ENCODE results near the gene TRIM5. TPM values are rescaled to one million over a fixed set of nuclear protein-coding genes. Genes with fewer than 3 reads are reported as not detected.
"Not testable (repeated sequence)": the region's sequence is repeated elsewhere in the genome, so short reads cannot be mapped to it uniquely, and the experiment has no call there.

The TRIM5 gene
- total RNA-seq, 2 donors from 2014 or later: 17.4 to 36.9 TPM

DNA sequence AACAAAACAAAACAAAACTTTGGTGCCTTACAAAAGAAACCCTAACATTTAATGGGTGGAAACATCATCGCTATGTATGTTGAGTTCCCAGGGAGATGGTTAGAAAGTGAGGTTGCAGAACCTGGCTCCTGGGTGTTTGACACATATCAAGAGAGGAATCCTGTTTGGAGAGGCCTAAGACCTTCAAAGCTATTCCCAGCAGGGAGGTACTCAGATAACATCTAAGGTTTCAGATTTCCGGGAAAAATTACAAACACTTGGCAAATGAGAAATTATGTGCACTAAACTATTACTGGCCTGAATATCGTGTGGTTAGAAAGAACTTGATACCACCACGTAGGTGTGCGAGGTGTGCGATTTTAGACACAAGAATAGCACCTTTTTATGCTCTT, 18.5 kb downstream of the TRIM5 start:
- no peaks in the 10 kb centered on the region for H3K4me1 ChIP-seq (replicated peaks)
- WGBS: 62% methylated on average over 6 of the region's 6 CpGs
- no peaks in the 10 kb centered on the region for H3K36me3 ChIP-seq
- TF ChIP-seq POLR2AphosphoS5 (IDR thresholded peaks at IDR 0.05) (no peak), POLR2A (IDR thresholded peaks at IDR 0.05) (no peak)
- TF ChIP-seq, protein P1, sequence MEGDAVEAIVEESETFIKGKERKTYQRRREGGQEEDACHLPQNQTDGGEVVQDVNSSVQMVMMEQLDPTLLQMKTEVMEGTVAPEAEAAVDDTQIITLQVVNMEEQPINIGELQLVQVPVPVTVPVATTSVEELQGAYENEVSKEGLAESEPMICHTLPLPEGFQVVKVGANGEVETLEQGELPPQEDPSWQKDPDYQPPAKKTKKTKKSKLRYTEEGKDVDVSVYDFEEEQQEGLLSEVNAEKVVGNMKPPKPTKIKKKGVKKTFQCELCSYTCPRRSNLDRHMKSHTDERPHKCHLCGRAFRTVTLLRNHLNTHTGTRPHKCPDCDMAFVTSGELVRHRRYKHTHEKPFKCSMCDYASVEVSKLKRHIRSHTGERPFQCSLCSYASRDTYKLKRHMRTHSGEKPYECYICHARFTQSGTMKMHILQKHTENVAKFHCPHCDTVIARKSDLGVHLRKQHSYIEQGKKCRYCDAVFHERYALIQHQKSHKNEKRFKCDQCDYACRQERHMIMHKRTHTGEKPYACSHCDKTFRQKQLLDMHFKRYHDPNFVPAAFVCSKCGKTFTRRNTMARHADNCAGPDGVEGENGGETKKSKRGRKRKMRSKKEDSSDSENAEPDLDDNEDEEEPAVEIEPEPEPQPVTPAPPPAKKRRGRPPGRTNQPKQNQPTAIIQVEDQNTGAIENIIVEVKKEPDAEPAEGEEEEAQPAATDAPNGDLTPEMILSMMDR (IDR thresholded peaks at IDR 0.05): no peak
- H3K27ac ChIP-seq: no peak overlapping the region
- intact Hi-C loops (cut with DNase I): no loop called here
- no peaks in the 10 kb centered on the region for H3K9me3 ChIP-seq
- H3K27me3 ChIP-seq (replicated peaks; ENCODE audit: insufficient read depth): no peaks in the 10 kb centered on the region
- no peak overlapping the region for H3K4me3 ChIP-seq
- no peak for DNase-seq (ENCODE audit: low spot score)

DNA sequence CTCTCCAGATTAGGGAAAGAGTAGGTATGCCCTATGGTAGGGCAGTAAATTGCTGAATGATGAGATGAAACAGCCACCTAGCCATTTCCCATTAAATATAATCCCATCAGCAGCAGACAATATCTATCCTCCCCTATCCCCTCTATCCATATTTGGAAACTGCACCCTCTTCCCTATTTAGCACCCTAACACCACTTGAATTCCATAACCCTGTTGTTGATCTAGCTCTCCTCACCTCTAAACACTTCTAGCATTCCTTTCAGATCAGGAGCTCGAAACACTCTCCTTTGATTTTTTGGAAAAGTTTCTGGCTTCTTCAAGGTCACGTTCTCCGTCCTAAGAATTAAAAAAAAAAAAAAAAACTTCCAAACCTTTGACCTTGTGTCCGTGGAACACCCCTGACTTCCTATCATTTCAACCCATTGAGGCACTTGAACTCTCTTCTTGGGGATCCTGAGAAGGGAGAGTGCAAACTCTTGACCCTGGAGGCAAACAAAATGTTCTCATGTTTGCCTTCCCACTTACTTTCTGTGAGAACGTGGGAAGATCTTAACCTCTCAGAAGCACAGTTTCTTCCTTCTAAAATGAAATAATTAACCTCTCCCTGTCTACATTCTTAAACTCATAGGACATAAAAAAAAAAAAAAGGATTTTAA, 19.0 kb downstream of the TRIM5 start:
- WGBS: 79% methylated on average over 5 of the region's 5 CpGs
- H3K27ac ChIP-seq: no peak overlapping the region
- no peaks in the 10 kb centered on the region for H3K9me3 ChIP-seq
- no peak for DNase-seq (ENCODE audit: low spot score)
- no peaks in the 10 kb centered on the region for H3K36me3 ChIP-seq
- TF ChIP-seq, protein P1 (IDR thresholded peaks at IDR 0.05): no peak
- TF ChIP-seq POLR2AphosphoS5 (IDR thresholded peaks at IDR 0.05): no peak
- no peak for TF ChIP-seq POLR2A (IDR thresholded peaks at IDR 0.05)
- intact Hi-C loops (cut with DNase I): no loop called here
- no peak overlapping the region for H3K4me3 ChIP-seq
- no peaks in the 10 kb centered on the region for H3K27me3 ChIP-seq (replicated peaks; ENCODE audit: insufficient read depth)
- H3K4me1 ChIP-seq (replicated peaks): no peaks in the 10 kb centered on the region

DNA sequence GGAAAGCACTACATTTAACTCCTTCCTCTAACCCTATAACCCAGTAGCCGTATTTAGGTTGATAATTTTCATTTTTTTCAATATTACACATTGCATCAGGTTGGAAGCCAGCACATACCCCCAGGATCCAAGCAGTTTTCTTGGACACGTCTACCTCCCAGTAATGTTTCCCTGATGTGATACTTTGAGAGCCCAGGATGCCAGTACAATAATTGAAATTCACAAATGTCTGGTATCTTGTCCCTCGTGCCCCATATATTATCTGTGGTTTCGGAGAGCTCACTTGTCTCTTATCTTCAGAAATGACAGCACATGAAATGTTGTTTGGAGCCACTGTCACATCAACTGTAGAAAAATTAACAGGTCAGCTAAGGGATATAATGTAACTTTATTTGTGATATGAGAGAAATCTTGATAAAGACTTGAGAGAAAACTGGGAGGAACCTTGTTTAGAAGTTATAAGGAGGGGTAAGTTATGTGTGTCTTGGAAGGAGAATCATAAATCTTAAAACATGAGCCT, 19.8 kb downstream of the TRIM5 start:
- DNase-seq (ENCODE audit: low spot score): no peak
- H3K4me1 ChIP-seq (replicated peaks): no peaks in the 10 kb centered on the region
- H3K27ac ChIP-seq: no peak overlapping the region
- intact Hi-C loops (cut with DNase I): no loop called here
- no peaks in the 10 kb centered on the region for H3K27me3 ChIP-seq (replicated peaks; ENCODE audit: insufficient read depth)
- 88% methylated on average over 4 of the region's 4 CpGs for WGBS
- H3K36me3 ChIP-seq: no peaks in the 10 kb centered on the region
- no peak overlapping the region for H3K4me3 ChIP-seq
- TF ChIP-seq POLR2AphosphoS5 (IDR thresholded peaks at IDR 0.05) (no peak), POLR2A (IDR thresholded peaks at IDR 0.05) (no peak)
- TF ChIP-seq, protein P1 (IDR thresholded peaks at IDR 0.05): no peak
- no peaks in the 10 kb centered on the region for H3K9me3 ChIP-seq

DNA sequence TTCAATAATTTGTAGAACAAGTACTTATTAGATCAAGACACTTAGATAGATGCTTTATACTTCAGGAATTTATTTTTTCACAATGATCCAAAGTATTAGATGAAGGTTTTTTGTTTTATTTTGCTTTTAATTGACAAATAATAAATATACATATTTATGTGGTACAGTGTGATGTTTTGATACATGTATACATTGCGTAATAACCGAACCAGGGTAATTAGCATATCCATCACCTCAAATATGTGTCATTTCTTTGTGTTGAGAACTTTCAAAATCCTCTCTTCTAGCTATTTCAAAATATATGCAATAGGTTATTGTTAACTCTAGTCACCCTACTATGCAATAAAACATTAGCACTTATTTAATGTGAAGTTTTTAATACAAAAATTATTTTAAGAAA, 21.4 kb downstream of the TRIM5 start:
- Histone ChIP-seq H3K4me3 (no peak overlapping the region), H3K9me3 (no peaks in the 10 kb centered on the region), H3K36me3 (no peaks in the 10 kb centered on the region), H3K27me3 (replicated peaks; ENCODE audit: insufficient read depth) (no peaks in the 10 kb centered on the region), H3K4me1 (replicated peaks) (no peaks in the 10 kb centered on the region), H3K27ac (no peak overlapping the region)
- TF ChIP-seq POLR2A (IDR thresholded peaks at IDR 0.05) (no peak), POLR2AphosphoS5 (IDR thresholded peaks at IDR 0.05) (no peak)
- TF ChIP-seq, protein P1 (IDR thresholded peaks at IDR 0.05): no peak
- intact Hi-C loops (cut with DNase I): no loop called here
- WGBS: 99% methylated on average over 2 of the region's 2 CpGs
- no peak for DNase-seq (ENCODE audit: low spot score)

DNA sequence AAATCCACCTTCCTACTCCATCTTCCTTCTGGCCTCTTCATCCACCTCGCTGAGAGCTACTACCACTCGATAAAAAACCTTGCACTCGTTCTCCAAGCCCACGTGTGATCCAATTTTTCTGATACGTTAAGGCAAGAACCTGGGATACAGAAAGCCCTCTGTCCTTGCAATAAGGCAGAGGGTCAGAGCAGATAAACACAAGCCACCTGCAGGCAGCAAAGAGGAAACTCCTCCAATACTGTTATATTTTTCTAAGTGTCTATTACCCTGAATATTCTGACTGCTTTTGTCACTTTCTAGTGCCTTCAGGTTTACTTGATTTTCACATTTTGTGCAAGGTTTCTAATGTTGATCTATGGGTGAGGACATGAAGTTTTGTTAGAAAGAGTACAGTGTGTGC, 26.6 kb downstream of the TRIM5 start:
- no peak overlapping the region for H3K4me3 ChIP-seq
- no peak for DNase-seq (ENCODE audit: low spot score)
- H3K27ac ChIP-seq: no peak overlapping the region
- intact Hi-C loops (cut with DNase I): no loop called here
- no peaks in the 10 kb centered on the region for H3K27me3 ChIP-seq (replicated peaks; ENCODE audit: insufficient read depth)
- H3K9me3 ChIP-seq: no peaks in the 10 kb centered on the region
- no peaks in the 10 kb centered on the region for H3K36me3 ChIP-seq
- TF ChIP-seq, protein P1 (IDR thresholded peaks at IDR 0.05): no peak
- TF ChIP-seq POLR2A (IDR thresholded peaks at IDR 0.05) (no peak), POLR2AphosphoS5 (IDR thresholded peaks at IDR 0.05) (no peak)
- 87% methylated on average over 5 of the region's 5 CpGs for WGBS
- H3K4me1 ChIP-seq (replicated peaks): no peaks in the 10 kb centered on the region

DNA sequence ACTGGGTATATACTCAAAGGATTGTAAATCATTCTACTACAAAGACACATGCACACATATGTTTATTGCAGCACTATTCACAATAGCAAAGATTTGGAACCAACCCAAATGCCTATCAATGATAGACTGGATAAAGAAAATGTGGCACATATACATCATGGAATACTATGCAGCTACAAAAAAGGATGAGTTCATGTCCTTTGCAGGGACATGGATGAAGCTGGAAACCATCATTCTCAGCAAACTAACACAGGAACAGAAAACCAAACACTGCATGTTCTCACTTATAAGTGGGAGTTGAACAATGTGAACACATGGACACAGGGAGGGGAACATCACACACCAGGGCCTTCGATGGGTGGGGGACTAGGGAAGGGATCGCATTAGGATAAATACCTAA, 27.9 kb downstream of the TRIM5 start:
- H3K27ac ChIP-seq; DNase-seq (ENCODE audit: low spot score); H3K9me3 ChIP-seq; H3K27me3 ChIP-seq (replicated peaks; ENCODE audit: insufficient read depth); H3K4me3 ChIP-seq; H3K36me3 ChIP-seq; H3K4me1 ChIP-seq (replicated peaks); intact Hi-C loops (cut with DNase I): not testable (repeated sequence)
- WGBS: 98% methylated on average over 2 of the region's 2 CpGs
